Astrocyte of the cerebellum (primary cell): ENCODE results near the gene GAD1.
A peak's percentile ranks its signal among the peaks of the same experiment; 100 is the strongest.

Experiments used
- DNase-seq: peaks from one replicate; pipeline ENCODE4 v3.0.0-alpha.2; 2011; ENCODE audit warnings: low read depth
- H3K4me3 ChIP-seq: 2 replicates; pipeline ENCODE4 v1.5.1; 2011; ENCODE audit warnings: mild to moderate bottlenecking, low read depth, low read length, moderate library complexity
- in situ Hi-C: cut with HindIII; loops from 2 replicates; pipeline ENCODE4 v1.10.0; 2017; ENCODE audit warnings: low sequenced_read_pairs
- TF ChIP-seq, protein P1 (sequence below): IDR thresholded peaks from 2 replicates; pipeline ENCODE4 v1.5.1; 2012; ENCODE audit warnings: low read length, low read depth, moderate library complexity, mild to moderate bottlenecking; ENCODE audit errors: missing control alignments

The GAD1 gene

DNA sequence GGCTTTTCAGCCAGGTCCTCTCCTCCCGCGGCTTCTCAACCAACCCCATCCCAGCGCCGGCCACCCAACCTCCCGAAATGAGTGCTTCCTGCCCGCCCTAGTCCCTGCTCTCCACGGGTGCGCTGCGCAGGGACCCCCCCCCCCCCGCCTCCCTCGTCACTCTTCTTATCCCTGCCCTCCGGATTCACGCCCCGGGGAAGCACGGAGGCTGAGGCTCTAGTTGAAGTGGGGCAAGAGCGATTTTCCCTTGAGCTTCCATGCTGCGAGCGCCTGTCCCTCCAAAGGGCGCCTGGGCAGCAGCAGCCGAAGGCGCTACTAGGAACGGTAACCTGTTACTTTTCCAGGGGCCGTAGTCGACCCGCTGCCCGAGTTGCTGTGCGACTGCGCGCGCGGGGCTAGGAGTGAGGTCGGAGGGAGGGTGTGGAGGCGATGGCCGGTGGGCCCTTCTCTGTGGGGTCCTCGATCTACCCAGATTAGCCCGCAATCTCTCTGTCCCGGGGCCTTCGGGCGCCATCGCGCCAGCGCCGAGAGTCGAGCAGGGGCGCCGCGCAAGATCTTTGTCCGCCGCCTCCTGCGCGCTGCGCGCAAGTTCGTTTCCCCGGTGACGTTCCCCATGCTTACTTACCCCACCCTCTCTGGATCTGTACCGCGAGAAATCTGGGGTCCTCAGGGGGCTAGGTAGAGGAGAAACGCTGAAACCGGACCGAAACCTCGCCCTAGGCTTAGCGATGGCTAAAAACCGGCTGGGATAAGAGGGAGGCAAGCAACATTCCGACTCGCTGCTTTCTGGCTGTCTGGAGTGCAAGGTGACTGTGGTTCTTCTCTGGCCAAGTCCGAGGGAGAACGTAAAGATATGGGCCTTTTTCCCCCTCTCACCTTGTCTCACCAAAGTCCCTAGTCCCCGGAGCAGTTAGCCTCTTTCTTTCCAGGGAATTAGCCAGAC is 677 bp downstream of the GAD1 start:
- TF ChIP-seq, protein P1, sequence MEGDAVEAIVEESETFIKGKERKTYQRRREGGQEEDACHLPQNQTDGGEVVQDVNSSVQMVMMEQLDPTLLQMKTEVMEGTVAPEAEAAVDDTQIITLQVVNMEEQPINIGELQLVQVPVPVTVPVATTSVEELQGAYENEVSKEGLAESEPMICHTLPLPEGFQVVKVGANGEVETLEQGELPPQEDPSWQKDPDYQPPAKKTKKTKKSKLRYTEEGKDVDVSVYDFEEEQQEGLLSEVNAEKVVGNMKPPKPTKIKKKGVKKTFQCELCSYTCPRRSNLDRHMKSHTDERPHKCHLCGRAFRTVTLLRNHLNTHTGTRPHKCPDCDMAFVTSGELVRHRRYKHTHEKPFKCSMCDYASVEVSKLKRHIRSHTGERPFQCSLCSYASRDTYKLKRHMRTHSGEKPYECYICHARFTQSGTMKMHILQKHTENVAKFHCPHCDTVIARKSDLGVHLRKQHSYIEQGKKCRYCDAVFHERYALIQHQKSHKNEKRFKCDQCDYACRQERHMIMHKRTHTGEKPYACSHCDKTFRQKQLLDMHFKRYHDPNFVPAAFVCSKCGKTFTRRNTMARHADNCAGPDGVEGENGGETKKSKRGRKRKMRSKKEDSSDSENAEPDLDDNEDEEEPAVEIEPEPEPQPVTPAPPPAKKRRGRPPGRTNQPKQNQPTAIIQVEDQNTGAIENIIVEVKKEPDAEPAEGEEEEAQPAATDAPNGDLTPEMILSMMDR, result no peak
- DNase-seq, result no peak
- in situ Hi-C loops, result loop anchor here (25.0 kb wide), 1 partner anchor 405 kb away; no protein-coding TSS in a partner anchor
- H3K4me3 ChIP-seq, result peak overlapping the region; percentile 39

DNA sequence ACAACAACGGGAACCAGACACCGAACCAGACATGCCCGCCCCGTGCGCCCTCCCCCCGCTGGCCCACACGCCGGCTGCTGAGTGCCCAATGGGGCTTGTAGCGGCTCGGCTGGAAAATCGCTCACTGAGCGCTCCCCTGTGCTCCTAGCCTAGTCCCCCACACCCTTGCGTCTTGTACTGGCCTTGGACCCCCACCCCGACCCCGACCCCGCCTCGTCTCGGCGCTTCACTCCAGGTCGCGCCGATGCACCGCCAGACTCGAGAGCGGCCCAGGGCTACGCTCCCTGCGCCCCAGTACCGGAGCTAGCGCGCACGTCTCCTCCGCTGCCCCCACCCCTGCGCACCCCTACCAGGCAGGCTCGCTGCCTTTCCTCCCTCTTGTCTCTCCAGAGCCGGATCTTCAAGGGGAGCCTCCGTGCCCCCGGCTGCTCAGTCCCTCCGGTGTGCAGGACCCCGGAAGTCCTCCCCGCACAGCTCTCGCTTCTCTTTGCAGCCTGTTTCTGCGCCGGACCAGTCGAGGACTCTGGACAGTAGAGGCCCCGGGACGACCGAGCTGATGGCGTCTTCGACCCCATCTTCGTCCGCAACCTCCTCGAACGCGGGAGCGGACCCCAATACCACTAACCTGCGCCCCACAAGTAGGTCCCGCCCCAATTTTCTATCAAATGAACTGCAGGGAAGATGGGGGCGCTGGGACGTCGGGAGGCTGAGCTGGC is 1.5 kb downstream of the GAD1 start:
- no peak for DNase-seq
- TF ChIP-seq, protein P1, result no peak
- H3K4me3 ChIP-seq, result peak overlapping the region; percentile 39
- in situ Hi-C loops, result loop anchor here (25.0 kb wide), 1 partner anchor 406 kb away; no protein-coding TSS in a partner anchor

DNA sequence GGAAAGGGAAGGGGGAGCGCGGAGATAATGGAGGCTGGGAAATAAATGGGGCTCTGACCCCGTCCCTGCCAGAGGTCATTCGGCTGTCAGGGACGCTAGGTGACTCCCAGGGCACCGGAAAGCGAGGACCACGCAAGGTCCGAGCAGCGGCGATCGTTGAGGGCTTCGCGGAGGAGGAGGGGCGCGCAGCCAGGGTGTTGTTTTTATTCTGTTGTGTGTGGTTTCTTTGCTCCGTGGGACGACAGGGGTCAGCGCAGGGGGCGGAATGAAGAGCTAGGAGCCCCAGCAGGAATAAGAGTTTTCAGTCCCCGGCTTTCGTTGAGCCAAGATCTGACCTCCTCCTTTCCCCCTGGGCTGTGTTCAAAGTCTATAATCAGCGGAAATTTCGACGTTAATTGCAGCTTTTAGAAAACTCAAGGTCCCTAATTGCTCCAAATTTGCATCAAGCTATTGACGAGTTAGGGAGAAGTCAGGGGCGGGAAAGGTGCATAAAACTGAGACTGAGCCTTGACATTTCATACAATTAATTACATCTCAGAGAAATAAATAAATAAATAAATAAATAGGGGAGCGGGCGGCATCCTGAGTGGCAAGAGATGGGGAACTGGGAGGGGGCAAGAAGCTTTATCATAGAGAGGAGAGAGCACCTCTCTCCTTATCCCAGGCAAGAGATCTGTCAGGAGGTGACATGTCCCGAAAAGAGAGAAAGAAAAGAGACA is 2.2 kb downstream of the GAD1 start:
- in situ Hi-C loops, result loop anchor here (25.0 kb wide), 1 partner anchor 407 kb away; no protein-coding TSS in a partner anchor
- TF ChIP-seq, protein P1, result no peak
- H3K4me3 ChIP-seq, result no peak overlapping the region
- no peak for DNase-seq

DNA sequence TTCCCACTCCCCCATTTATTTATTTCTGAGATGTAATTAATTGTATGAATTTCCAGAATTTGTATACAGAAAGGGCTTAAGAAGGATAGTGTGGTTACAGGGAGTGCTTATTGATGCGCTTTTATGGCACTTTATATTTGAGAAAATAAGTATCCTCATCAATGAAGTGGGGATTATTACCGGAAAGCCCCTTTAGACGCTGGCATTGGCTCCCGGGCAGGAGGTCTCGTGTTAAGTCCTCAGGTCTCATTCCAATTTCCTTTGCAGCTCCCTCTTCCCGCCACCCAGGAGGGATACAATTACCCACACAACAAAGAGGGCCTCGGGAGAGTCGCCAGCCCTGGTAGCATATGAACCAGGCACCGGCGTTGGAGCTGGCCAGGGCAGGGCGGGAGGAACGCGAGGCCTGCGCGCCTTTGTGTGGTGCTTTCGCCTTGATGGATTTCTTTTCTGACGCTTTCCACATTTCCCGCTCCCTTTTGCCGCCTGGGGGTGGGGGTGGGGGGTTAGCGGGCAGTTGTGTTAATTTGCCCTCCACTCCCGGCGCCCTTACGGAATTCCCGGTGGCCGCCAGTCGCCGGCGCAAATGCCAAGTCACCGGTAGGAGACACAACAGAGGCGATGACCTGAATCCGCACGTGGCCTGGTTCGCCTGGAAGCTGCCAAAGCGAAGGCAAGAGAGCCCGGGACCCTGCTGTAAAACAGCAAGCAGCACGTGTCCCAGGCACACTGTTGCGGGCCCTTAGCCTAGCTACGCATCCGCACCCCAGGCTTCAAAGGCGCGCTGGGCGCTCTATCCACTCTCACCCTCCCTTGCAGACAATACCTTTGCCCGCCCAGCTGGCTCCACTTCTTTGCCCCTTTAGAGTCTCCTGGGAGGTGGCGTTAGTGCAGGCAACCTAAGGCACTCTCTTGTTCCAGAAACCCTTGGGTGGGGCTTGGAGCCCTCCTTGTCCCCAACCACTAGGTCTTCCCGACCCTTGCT is 3.3 kb downstream of the GAD1 start:
- in situ Hi-C loops, result loop anchor here (25.0 kb wide), 1 partner anchor 408 kb away; no protein-coding TSS in a partner anchor
- DNase-seq, result no peak
- TF ChIP-seq, protein P1, result no peak
- no peak overlapping the region for H3K4me3 ChIP-seq

DNA sequence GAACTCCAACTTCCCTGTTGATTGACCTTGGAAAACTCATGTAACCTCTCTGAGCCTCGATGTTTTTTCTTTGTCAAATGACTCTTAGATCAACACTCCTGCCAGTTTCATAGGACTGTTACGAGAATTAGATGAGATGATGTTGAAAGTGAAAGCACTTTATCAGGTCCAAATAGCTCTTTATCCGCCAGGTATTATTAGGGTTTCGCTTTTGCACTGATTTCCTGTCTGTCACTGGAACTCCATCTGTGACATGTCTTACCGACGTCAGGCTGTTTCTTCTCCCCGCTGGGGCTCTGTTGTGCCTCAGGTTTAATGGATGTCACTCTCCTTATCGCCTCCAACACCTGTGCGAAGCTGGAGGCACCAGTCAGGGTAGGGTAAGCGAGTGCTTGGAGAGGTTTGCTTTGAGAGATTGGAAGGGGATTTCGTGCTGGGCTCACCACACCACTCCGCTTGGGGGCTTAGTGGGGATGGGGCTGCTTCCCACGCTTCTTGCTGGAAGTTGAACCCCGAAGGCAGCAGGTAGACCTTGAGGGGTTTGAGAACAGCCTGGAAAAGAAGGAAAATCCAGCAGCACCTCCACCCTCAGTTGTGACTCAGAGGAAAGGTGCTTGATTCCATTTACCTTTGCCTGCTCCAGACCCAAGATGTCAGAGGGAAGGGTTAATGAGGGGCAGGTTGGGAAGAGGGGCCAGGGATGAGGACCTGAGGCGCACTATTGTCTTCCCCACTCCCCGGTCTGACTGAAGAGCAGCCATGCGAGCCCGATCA is 4.3 kb downstream of the GAD1 start:
- in situ Hi-C loops, result loop anchor here (25.0 kb wide), 1 partner anchor 409 kb away; no protein-coding TSS in a partner anchor
- TF ChIP-seq, protein P1, result no peak
- no peak overlapping the region for H3K4me3 ChIP-seq
- DNase-seq, result no peak
